A549 (cell line): ENCODE data around the gene MLPH. TPM values are rescaled to one million over a fixed set of nuclear protein-coding genes. Genes with fewer than 3 reads are reported as not detected.
A peak's percentile ranks its signal among the peaks of the same experiment; 100 is the strongest.

Source experiments
- ATAC-seq, 2 experiments: fragments of 200-7000 bp in 1 of 2; fragments of >200 bp in 1 of 2; cut with Nextera tagmentation in 1 of 2; cut with Tn5 transposase in 1 of 2; 3 replicates each; pipeline versions ENCODE4 v1.8.0 to v1.9.1; 2018 to 2020; ENCODE audit warnings: mild to moderate bottlenecking in 1 of 2, moderate library complexity in 1 of 2
- CTCF ChIA-PET: fragments of 300-600 bp; sonication (Branson Sonifier 250); formaldehyde crosslinking; extraction: SDS; loops from one replicate; lab custom pipeline; 2021; ENCODE audit warnings: antibody characterized with exemption, inconsistent platforms; lab: Yijun Ruan, JAX
- POLR2A ChIA-PET: fragments of 350-600 bp; formaldehyde crosslinking; extraction: SDS; loops from one replicate; lab custom pipeline; 2021; ENCODE audit warnings: antibody characterized with exemption, inconsistent platforms; lab: Yijun Ruan, JAX
- DNase-seq, 2 experiments: peaks; one replicate each; pipeline versions ENCODE4 v3.0.0 to v3.0.0-alpha.2; 2011 to 2016; ENCODE audit warnings: low read depth in 1 of 2, low spot score in 1 of 2
- FAIRE-seq: peaks from 2 replicates; lab custom pipeline; 2011; peaks lifted over from hg19 to GRCh38; lab: Jason Lieb, UNC
- H3K27ac ChIP-seq, 2 experiments: fragments of >200 bp; sonication (Bioruptor Twin); formaldehyde crosslinking; 3 replicates each; pipeline ENCODE4 v1.5.1; 2016 to 2017
- H3K4me1 ChIP-seq: fragments of >200 bp; sonication (Bioruptor Twin); formaldehyde crosslinking; 3 replicates; pipeline ENCODE4 v1.6.1; 2016
- H3K4me2 ChIP-seq: fragments of >200 bp; sonication (Bioruptor Twin); formaldehyde crosslinking; 3 replicates; pipeline ENCODE4 v1.6.1; 2016
- H3K4me3 ChIP-seq: fragments of >200 bp; sonication (Bioruptor Twin); formaldehyde crosslinking; 3 replicates; pipeline ENCODE4 v1.5.1; 2016
- H3K9me3 ChIP-seq: fragments of >200 bp; sonication (Bioruptor Twin); formaldehyde crosslinking; 3 replicates; pipeline ENCODE4 v1.6.1; 2016
- BHLHE40 ChIP-seq: IDR thresholded peaks from 2 replicates; pipeline ENCODE4 v1.6.1; 2012; ENCODE audit warnings: low read depth, low read length, inconsistent platforms
- CBX2 ChIP-seq: fragments of 200-600 bp; sonication (generic); IDR thresholded peaks from 2 replicates; pipeline ENCODE4 v1.6.1; 2016; ENCODE audit warnings: low read depth, mild to moderate bottlenecking, borderline replicate concordance
- GATA3 ChIP-seq: IDR thresholded peaks from 2 replicates; pipeline ENCODE4 v1.6.1; 2012; ENCODE audit warnings: borderline replicate concordance
- HEYL ChIP-seq: fragments of 250-450 bp; sonication (Bioruptor Pico); IDR thresholded peaks from 2 replicates; pipeline ENCODE4 v1.8.0; 2021; ENCODE audit warnings: mild to moderate bottlenecking, moderate library complexity
- HOXB13 ChIP-seq: fragments of 250-450 bp; sonication (Bioruptor Pico); IDR thresholded peaks from 2 replicates; pipeline ENCODE4 v1.5.0; 2020; ENCODE audit warnings: low read depth, mild to moderate bottlenecking, moderate library complexity
- HOXB5 ChIP-seq: fragments of 250-450 bp; sonication (Bioruptor Pico); IDR thresholded peaks from 2 replicates; pipeline ENCODE4 v1.5.0; 2020; ENCODE audit warnings: mild to moderate bottlenecking, moderate library complexity
- KDM5A ChIP-seq: fragments of 200-600 bp; sonication (generic); IDR thresholded peaks from 2 replicates; pipeline ENCODE4 v1.6.1; 2016; ENCODE audit warnings: antibody characterized with exemption, mild to moderate bottlenecking
- NPAS2 ChIP-seq: fragments of 250-450 bp; sonication (Bioruptor Pico); IDR thresholded peaks from 2 replicates; pipeline ENCODE4 v1.8.0; 2022; ENCODE audit warnings: mild to moderate bottlenecking, moderate library complexity, borderline replicate concordance
- NR3C1 ChIP-seq: fragments of >200 bp; sonication (Bioruptor Twin); formaldehyde crosslinking; IDR thresholded peaks from 3 replicates; pipeline ENCODE4 v1.6.1; 2017
- POLR2A ChIP-seq: IDR thresholded peaks from 2 replicates; pipeline ENCODE4 v1.6.1; 2012; ENCODE audit warnings: mild to moderate bottlenecking, low read length
- POLR2AphosphoS2 ChIP-seq: conservative IDR thresholded peaks from 2 replicates; pipeline ENCODE4 v1.6.1; 2012; ENCODE audit warnings: low read length, improper control_type of control experiment, inconsistent platforms
- RFX5 ChIP-seq: fragments of 450-650 bp; IDR thresholded peaks from 2 replicates; pipeline ENCODE4 v1.7.1; 2014; ENCODE audit warnings: antibody characterized with exemption, mild to moderate bottlenecking, moderate library complexity
- SREBF2 ChIP-seq: fragments of 450-650 bp; IDR thresholded peaks from 2 replicates; pipeline ENCODE4 v1.6.1; 2014; ENCODE audit warnings: mild to moderate bottlenecking, moderate library complexity
- ZC3H11A ChIP-seq: fragments of 450-650 bp; IDR thresholded peaks from 2 replicates; pipeline ENCODE4 v1.6.1; 2014; ENCODE audit warnings: antibody characterized with exemption, mild to moderate bottlenecking
- WGBS: methylation state at CpG from one replicate; pipeline ENCODE4 v1.1.6; 2017; ENCODE audit errors: missing lambda C conversion rate; 5-methylcytosine and 5-hydroxymethylcytosine counted together
- polyA plus RNA-seq, 4 experiments: library from polyadenylated mRNA; depleted of rRNA in 3 of 4; stranded (reverse); fragments of >200 nt; fragmentation: RNase III in 1 of 4; extraction: RNeasy Plus Mini Kit Qiagen cat#74134 plus additional on column Dnase treatment in 1 of 4; gene quantifications; 2 replicates in 3 of 4; 3 replicates in 1 of 4; pipeline ENCODE4 v1.2.3, GENCODE V29; 2011 to 2017
- TF ChIP-seq, protein P1 (sequence below): fragments of 150-350 bp; IDR thresholded peaks from 2 replicates; pipeline ENCODE4 v1.6.1; 2014; ENCODE audit warnings: low read depth, mild to moderate bottlenecking, low read length
- TF ChIP-seq, protein P2 (sequence below): fragments of 200-600 bp; sonication (generic); IDR thresholded peaks from 2 replicates; pipeline ENCODE4 v1.6.1; 2016; ENCODE audit warnings: antibody characterized with exemption, mild to moderate bottlenecking, moderate library complexity
- TF ChIP-seq, protein P3 (sequence below): IDR thresholded peaks from 2 replicates; pipeline ENCODE4 v1.6.1; 2012; ENCODE audit warnings: low read depth, borderline replicate concordance

MLPH gene
- polyA plus RNA-seq, 2 of the 4 experiments (the other 2 are of a cell fraction) = 218 to 350 TPM

DNA sequence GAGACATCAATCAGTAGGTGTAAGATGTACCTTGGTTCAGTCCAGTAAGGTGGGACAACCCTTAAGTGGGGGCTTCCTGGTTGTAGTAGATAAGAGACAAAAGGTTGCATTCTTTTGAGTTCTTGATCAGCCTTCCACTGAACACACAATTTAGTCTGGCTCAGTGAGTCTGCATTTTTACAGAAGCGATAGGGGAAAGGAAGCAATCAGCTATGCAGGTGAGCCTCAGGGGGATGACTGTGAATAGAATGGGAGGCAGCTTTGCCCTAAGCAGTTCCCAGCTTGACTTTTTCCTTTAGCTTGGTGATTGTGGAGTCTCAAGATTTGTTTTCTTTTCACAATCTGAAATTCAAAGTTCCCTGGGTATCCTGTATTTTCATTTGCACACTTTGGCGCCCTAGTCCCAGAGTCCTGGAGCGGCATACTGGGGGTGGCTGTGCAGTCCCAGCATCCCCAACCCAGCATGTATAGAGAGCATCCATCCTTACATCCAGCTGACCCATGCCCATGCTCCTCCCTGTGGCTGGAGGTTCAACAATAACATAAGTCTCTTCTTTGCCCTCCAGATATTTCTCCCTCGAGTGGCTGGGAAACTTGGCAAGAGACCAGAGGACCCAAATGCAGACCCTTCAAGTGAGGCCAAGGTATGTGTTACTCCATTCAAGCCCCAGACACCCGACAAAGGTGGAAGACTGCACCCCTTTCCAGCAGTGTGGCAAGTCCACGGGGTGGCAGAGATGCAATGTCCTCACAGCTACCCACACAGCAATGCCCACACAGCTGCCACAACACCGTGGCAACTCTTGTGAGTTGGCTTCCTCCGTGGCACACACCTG is 59.2 kb downstream of the MLPH start:
- peak; percentile 1 to 9; a peak in 1 of 6 replicates for ATAC-seq
- no peak for FAIRE-seq

DNA sequence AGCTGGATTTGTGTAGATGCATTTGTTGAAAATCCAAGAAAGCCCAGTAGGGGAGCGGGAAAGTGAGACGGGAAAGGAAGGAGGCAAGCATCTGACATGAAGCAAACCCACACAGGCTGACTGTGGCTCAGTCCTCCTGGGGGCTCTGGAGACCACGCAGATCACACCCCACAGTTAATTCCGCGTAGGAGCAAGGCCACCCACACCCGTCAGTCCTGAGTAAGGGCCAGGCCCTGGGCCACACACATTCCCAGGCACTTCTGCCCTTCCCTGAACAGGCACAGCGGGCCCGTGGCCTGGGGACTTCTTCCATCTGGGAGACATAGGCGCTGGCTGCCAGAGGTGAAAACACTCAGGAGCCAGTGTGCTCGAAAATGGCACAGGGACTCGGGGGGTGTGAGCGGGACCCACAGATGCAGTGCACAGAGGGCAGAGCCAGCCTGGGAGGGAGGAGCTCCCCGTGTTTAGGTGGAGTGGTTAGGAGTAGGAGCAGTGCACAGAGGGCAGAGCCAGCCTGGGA is 59.9 kb downstream of the MLPH start:
- H3K27ac ChIP-seq = no peak overlapping the region
- H3K4me3 ChIP-seq = no peak overlapping the region
- H3K4me1 ChIP-seq = no peaks in the 10 kb centered on the region
- CTCF ChIA-PET = interaction anchor here (0.8 to 1.7 kb wide), 3 partner anchors 34 to 75 kb away, joined by 3 to 10 read pairs (median 3); no protein-coding TSS in a partner anchor
- peak in 1 of 2 experiments; percentile 10; a peak in 3 of 6 replicates for ATAC-seq
- DNase-seq = no peak
- no peak for TF ChIP-seq POLR2A
- no peak for TF ChIP-seq HOXB5 (CRISPR knock-in tag)
- TF ChIP-seq GATA3 = no peak
- TF ChIP-seq NPAS2 (CRISPR knock-in tag) = no peak
- TF ChIP-seq, protein P1, sequence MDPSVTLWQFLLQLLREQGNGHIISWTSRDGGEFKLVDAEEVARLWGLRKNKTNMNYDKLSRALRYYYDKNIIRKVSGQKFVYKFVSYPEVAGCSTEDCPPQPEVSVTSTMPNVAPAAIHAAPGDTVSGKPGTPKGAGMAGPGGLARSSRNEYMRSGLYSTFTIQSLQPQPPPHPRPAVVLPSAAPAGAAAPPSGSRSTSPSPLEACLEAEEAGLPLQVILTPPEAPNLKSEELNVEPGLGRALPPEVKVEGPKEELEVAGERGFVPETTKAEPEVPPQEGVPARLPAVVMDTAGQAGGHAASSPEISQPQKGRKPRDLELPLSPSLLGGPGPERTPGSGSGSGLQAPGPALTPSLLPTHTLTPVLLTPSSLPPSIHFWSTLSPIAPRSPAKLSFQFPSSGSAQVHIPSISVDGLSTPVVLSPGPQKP = no peak
- TF ChIP-seq CBX2 = no peak
- no peak for TF ChIP-seq NR3C1
- no peak for TF ChIP-seq HOXB13
- TF ChIP-seq, protein P2, sequence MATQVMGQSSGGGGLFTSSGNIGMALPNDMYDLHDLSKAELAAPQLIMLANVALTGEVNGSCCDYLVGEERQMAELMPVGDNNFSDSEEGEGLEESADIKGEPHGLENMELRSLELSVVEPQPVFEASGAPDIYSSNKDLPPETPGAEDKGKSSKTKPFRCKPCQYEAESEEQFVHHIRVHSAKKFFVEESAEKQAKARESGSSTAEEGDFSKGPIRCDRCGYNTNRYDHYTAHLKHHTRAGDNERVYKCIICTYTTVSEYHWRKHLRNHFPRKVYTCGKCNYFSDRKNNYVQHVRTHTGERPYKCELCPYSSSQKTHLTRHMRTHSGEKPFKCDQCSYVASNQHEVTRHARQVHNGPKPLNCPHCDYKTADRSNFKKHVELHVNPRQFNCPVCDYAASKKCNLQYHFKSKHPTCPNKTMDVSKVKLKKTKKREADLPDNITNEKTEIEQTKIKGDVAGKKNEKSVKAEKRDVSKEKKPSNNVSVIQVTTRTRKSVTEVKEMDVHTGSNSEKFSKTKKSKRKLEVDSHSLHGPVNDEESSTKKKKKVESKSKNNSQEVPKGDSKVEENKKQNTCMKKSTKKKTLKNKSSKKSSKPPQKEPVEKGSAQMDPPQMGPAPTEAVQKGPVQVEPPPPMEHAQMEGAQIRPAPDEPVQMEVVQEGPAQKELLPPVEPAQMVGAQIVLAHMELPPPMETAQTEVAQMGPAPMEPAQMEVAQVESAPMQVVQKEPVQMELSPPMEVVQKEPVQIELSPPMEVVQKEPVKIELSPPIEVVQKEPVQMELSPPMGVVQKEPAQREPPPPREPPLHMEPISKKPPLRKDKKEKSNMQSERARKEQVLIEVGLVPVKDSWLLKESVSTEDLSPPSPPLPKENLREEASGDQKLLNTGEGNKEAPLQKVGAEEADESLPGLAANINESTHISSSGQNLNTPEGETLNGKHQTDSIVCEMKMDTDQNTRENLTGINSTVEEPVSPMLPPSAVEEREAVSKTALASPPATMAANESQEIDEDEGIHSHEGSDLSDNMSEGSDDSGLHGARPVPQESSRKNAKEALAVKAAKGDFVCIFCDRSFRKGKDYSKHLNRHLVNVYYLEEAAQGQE = no peak
- no peak for TF ChIP-seq ZC3H11A
- no peak for TF ChIP-seq HEYL (CRISPR knock-in tag)
- TF ChIP-seq POLR2AphosphoS2 = no peak
- TF ChIP-seq, protein P3, sequence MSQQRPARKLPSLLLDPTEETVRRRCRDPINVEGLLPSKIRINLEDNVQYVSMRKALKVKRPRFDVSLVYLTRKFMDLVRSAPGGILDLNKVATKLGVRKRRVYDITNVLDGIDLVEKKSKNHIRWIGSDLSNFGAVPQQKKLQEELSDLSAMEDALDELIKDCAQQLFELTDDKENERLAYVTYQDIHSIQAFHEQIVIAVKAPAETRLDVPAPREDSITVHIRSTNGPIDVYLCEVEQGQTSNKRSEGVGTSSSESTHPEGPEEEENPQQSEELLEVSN = no peak
- WGBS = 90% methylated on average over 12 of the region's 13 CpGs
- no peak overlapping the region for H3K4me2 ChIP-seq
- H3K9me3 ChIP-seq = no peaks in the 10 kb centered on the region
- no peak for FAIRE-seq
- POLR2A ChIA-PET = no interaction called here

More for the DNA sequence above, 59.2 kb downstream of the MLPH start:
- TF ChIP-seq HOXB5 (CRISPR knock-in tag) = no peak
- no peak for TF ChIP-seq SREBF2
- TF ChIP-seq RFX5 = no peak
- TF ChIP-seq NR3C1 = no peak
- TF ChIP-seq KDM5A = no peak
- TF ChIP-seq, protein P2 = no peak
- no peak for TF ChIP-seq BHLHE40
- TF ChIP-seq, all 56 proteins: peak for 0
- CTCF ChIA-PET = interaction anchor here (0.8 to 1.7 kb wide), 3 partner anchors 25 to 74 kb away, joined by 3 to 10 read pairs (median 3); no protein-coding TSS in a partner anchor
- no peak for DNase-seq
- Histone ChIP-seq H3K4me2 (no peak overlapping the region), H3K4me3 (no peak overlapping the region), H3K9me3 (no peaks in the 10 kb centered on the region), H3K4me1 (peaks cover 7% of the 10 kb centered on the region), H3K27ac (no peak overlapping the region)
- POLR2A ChIA-PET = no interaction called here
- 86% methylated on average over 8 of the region's 8 CpGs for WGBS
